H1 (cell line): ENCODE measurements around the gene NETO2. TPM values are rescaled to one million over a fixed set of nuclear protein-coding genes. Genes with fewer than 3 reads are reported as not detected.

ENCODE experiments used
- CTCF ChIA-PET: fragments of 300-600 bp; sonication (Branson Sonifier 250); formaldehyde crosslinking; loops from one replicate; lab custom pipeline; 2021; ENCODE audit not compliant: partially characterized antibody; lab: Charles Lee
- POLR2A ChIA-PET: fragments of 300-600 bp; sonication (Branson Sonifier 250); formaldehyde crosslinking; loops from one replicate; lab custom pipeline; 2021; ENCODE audit warnings: inconsistent platforms; ENCODE audit not compliant: partially characterized antibody; lab: Charles Lee
- DNase-seq, 2 experiments: peaks; one replicate each; pipeline versions ENCODE4 v3.0.0 to v3.0.0-alpha.2; 2010 to 2022; ENCODE audit warnings: low spot score in 2 of 2, low read depth in 1 of 2, mixed read lengths in 1 of 2
- FAIRE-seq: peaks from 2 replicates; lab custom pipeline; 2011; peaks lifted over from hg19 to GRCh38; lab: Jason Lieb, UNC
- H2AFZ ChIP-seq: 2 replicates; pipeline ENCODE4 v1.8.1; 2012; ENCODE audit warnings: low read length, inconsistent platforms
- H2AK5ac ChIP-seq: 2 replicates; pipeline ENCODE4 v1.6.1; 2013; ENCODE audit warnings: low read depth, low read length
- H2BK120ac ChIP-seq: replicated peaks from 2 replicates; pipeline ENCODE3; 2013; ENCODE audit warnings: low read depth, low read length, inconsistent platforms
- H2BK12ac ChIP-seq: 2 replicates; pipeline ENCODE4 v1.6.1; 2013; ENCODE audit warnings: low read depth, low read length
- H2BK15ac ChIP-seq: 2 replicates; pipeline ENCODE4 v1.6.1; 2013; ENCODE audit warnings: low read length
- H2BK20ac ChIP-seq: 2 replicates; pipeline ENCODE4 v1.6.1; 2013; ENCODE audit warnings: low read length
- H2BK5ac ChIP-seq: 2 replicates; pipeline ENCODE4 v1.6.1; 2013; ENCODE audit warnings: low read depth, low read length
- H3K14ac ChIP-seq: 2 replicates; pipeline ENCODE4 v1.6.1; 2013; ENCODE audit warnings: inconsistent platforms; ENCODE audit not compliant: insufficient read length
- H3K18ac ChIP-seq: 2 replicates; pipeline ENCODE4 v1.6.1; 2013; ENCODE audit warnings: low read length; ENCODE audit errors: extremely low read depth
- H3K23ac ChIP-seq: 2 replicates; pipeline ENCODE4 v1.6.1; 2013; ENCODE audit warnings: inconsistent platforms; ENCODE audit not compliant: insufficient read length
- H3K23me2 ChIP-seq: 2 replicates; pipeline ENCODE4 v1.6.1; 2013; ENCODE audit warnings: low read depth, low read length
- H3K27ac ChIP-seq: 2 replicates; pipeline ENCODE4 v1.6.1; 2011; ENCODE audit warnings: low read depth, low read length, inconsistent platforms
- H3K27me3 ChIP-seq, 4 experiments: replicated peaks in 1 of 4; 1 replicate in 1 of 4; 2 replicates in 3 of 4; pipeline versions ENCODE4 v1.6.1 to v1.8.1; 2011 to 2013; ENCODE audit warnings: low read length in 3 of 4, mild to moderate bottlenecking in 3 of 4, inconsistent platforms in 2 of 4, mixed read lengths in 2 of 4, moderate library complexity in 1 of 4; ENCODE audit not compliant: control insufficient read depth in 3 of 4, insufficient read depth in 3 of 4; ENCODE audit errors: extremely low read depth in 1 of 4
- H3K36me3 ChIP-seq, 4 experiments: 2 replicates each; pipeline versions ENCODE4 v1.6.1 to v1.8.1; 2011 to 2013; ENCODE audit warnings: mild to moderate bottlenecking in 4 of 4, low read length in 3 of 4, moderate library complexity in 2 of 4, control low read depth in 1 of 4, inconsistent platforms in 1 of 4; ENCODE audit not compliant: insufficient read depth in 4 of 4, control insufficient read depth in 2 of 4
- H3K4ac ChIP-seq: replicated peaks from 2 replicates; pipeline ENCODE3; 2013; ENCODE audit warnings: low read length, low read depth, mixed read lengths, inconsistent platforms; ENCODE audit not compliant: insufficient read length
- H3K4me1 ChIP-seq, 4 experiments: replicated peaks in 1 of 4; 1 replicate in 1 of 4; 2 replicates in 3 of 4; pipeline versions ENCODE4 v1.6.1 to v1.8.1; 2011 to 2013; ENCODE audit warnings: low read length in 3 of 4, inconsistent platforms in 2 of 4, mixed read lengths in 1 of 4; ENCODE audit not compliant: insufficient read depth in 4 of 4, control insufficient read depth in 3 of 4
- H3K4me2 ChIP-seq, 2 experiments: 2 replicates each; pipeline versions ENCODE4 v1.6.1 to v1.8.1; 2011 to 2013; ENCODE audit warnings: low read depth in 2 of 2, low read length in 2 of 2, control low read depth in 1 of 2, inconsistent platforms in 1 of 2, mild to moderate bottlenecking in 1 of 2; ENCODE audit not compliant: insufficient read depth in 1 of 2
- H3K4me3 ChIP-seq, 4 experiments: fragments of 200-600, 300-600 bp in 1 of 4; sonication (generic), shearing (Covaris generic), sonication (Bioruptor Twin) in 1 of 4; 2 replicates each; pipeline versions ENCODE4 v1.5.1 to v1.8.1; 2011 to 2016; ENCODE audit warnings: low read length in 4 of 4, low read depth in 3 of 4, control low read depth in 2 of 4, inconsistent platforms in 2 of 4, mild to moderate bottlenecking in 2 of 4, mixed read lengths in 1 of 4, moderate library complexity in 1 of 4; ENCODE audit not compliant: insufficient read depth in 2 of 4; ENCODE audit errors: extremely low read depth in 1 of 4
- H3K56ac ChIP-seq: replicated peaks from 2 replicates; pipeline ENCODE3; 2013; ENCODE audit warnings: low read depth, mild to moderate bottlenecking, mixed read lengths, low read length, inconsistent platforms; ENCODE audit not compliant: insufficient read length
- H3K79me1 ChIP-seq: 2 replicates; pipeline ENCODE4 v1.6.1; 2013; ENCODE audit warnings: low read depth, low read length, control low read depth
- H3K79me2 ChIP-seq, 2 experiments: 2 replicates each; pipeline versions ENCODE4 v1.6.1 to v1.8.1; 2012 to 2013; ENCODE audit warnings: low read length in 2 of 2, mild to moderate bottlenecking in 2 of 2, inconsistent platforms in 1 of 2; ENCODE audit not compliant: insufficient read depth in 2 of 2, control insufficient read depth in 1 of 2
- H3K9ac ChIP-seq, 4 experiments: replicated peaks in 1 of 4; 1 replicate in 1 of 4; 2 replicates in 3 of 4; pipeline versions ENCODE4 v1.6.1 to v1.8.1; 2011 to 2013; ENCODE audit warnings: low read depth in 3 of 4, low read length in 3 of 4, control low read depth in 2 of 4, mild to moderate bottlenecking in 2 of 4, moderate library complexity in 2 of 4, inconsistent platforms in 1 of 4; ENCODE audit errors: extremely low read depth in 1 of 4
- H3K9me3 ChIP-seq, 2 experiments: 2 replicates each; pipeline versions ENCODE4 v1.6.1 to v1.8.1; 2012 to 2013; ENCODE audit warnings: mild to moderate bottlenecking in 2 of 2, moderate library complexity in 2 of 2, control low read depth in 1 of 2, inconsistent platforms in 1 of 2, low read depth in 1 of 2, low read length in 1 of 2, mixed read lengths in 1 of 2; ENCODE audit not compliant: insufficient read depth in 2 of 2
- H4K20me1 ChIP-seq, 2 experiments: replicated peaks in 1 of 2; 2 replicates each; pipeline versions ENCODE3 to v1.8.1; 2011 to 2013; ENCODE audit warnings: inconsistent platforms in 2 of 2, low read length in 2 of 2, mild to moderate bottlenecking in 1 of 2; ENCODE audit not compliant: insufficient read depth in 2 of 2, control insufficient read depth in 1 of 2
- H4K5ac ChIP-seq: 2 replicates; pipeline ENCODE4 v1.6.1; 2013; ENCODE audit warnings: low read length, low read depth, mixed read lengths, inconsistent platforms; ENCODE audit not compliant: insufficient read length
- H4K8ac ChIP-seq: 2 replicates; pipeline ENCODE4 v1.8.0; 2013; ENCODE audit warnings: mild to moderate bottlenecking, moderate library complexity, low read length, inconsistent platforms; ENCODE audit not compliant: insufficient read depth; ENCODE audit errors: extremely low read depth
- H4K91ac ChIP-seq: replicated peaks from 2 replicates; pipeline ENCODE3; 2013; ENCODE audit warnings: low read length, mixed read lengths, inconsistent platforms; ENCODE audit not compliant: insufficient read length
- FOSL1 ChIP-seq: IDR thresholded peaks from 2 replicates; pipeline ENCODE4 v1.6.1; 2011; ENCODE audit warnings: mild to moderate bottlenecking, low read depth, low read length, moderate library complexity; ENCODE audit not compliant: insufficient read depth
- RFX5 ChIP-seq: IDR thresholded peaks from 2 replicates; pipeline ENCODE4 v1.6.1; 2011; ENCODE audit warnings: low read depth, low read length, improper control_type of control experiment, borderline replicate concordance
- RXRA ChIP-seq: IDR thresholded peaks from 2 replicates; pipeline ENCODE4 v1.6.1; 2011; ENCODE audit warnings: low read depth, mild to moderate bottlenecking, low read length, moderate library complexity; ENCODE audit not compliant: insufficient read depth
- TCF12 ChIP-seq: IDR thresholded peaks from 2 replicates; pipeline ENCODE4 v1.6.1; 2011; ENCODE audit warnings: low read depth, mild to moderate bottlenecking, low read length
- WGBS, 2 experiments: shearing (Covaris generic) in 1 of 2; methylation state at CpG; one replicate each; pipeline versions ENCODE4 v1.1.6 to v1.1.7; 2013 to 2015; ENCODE audit warnings: low lambda C conversion rate in 2 of 2, mixed read lengths in 2 of 2, inconsistent platforms in 1 of 2, low coverage in 1 of 2, missing lambda C conversion rate in 1 of 2; ENCODE audit not compliant: insufficient replicate concordance in 2 of 2, insufficient coverage in 1 of 2, insufficient read length in 1 of 2; ENCODE audit errors: extremely low coverage in 1 of 2, missing lambda C conversion rate in 1 of 2; 5-methylcytosine and 5-hydroxymethylcytosine counted together
- polyA plus RNA-seq, 7 experiments: library from polyadenylated mRNA; depleted of rRNA in 3 of 7; stranded (reverse) in 5 of 7; unstranded in 2 of 7; fragments of >200 nt in 5 of 7; fragments of 200-250 nt in 2 of 7; gene quantifications; 1 replicate in 5 of 7; 2 replicates in 1 of 7; 4 replicates in 1 of 7; pipeline versions ENCODE4 v1.2.1 to v1.2.3, GENCODE V29; 2011 to 2013; ENCODE audit warnings: missing spikeins in 2 of 7, mixed read lengths in 2 of 7
- total RNA-seq: library from RNA; stranded (reverse); fragmentation: NEBNext Ultra II Directional; extraction: Animal tissue kit (Norgen Biotek cat#: 25700); gene quantifications from 2 replicates; pipeline ENCODE4 v1.2.1, GENCODE V29; 2021

The NETO2 gene
- total and polyA plus RNA-seq, 2 of the 8 experiments (the other 6 are each of a cell fraction or from before 2014, with no cell fraction given), result 9.4 to 12.5 TPM

GRCh38 chr16:47036201-47036600 is 107.5 kb downstream of the NETO2 start:
- H3K18ac ChIP-seq, result no peak overlapping the region
- H3K27ac ChIP-seq, result no peak overlapping the region
- H4K8ac ChIP-seq, result no peak overlapping the region
- H2BK15ac ChIP-seq, result no peak overlapping the region
- H3K9ac ChIP-seq, result no peak overlapping the region
- FAIRE-seq (no peak), DNase-seq (no peak)
- no peak overlapping the region for H4K5ac ChIP-seq
- no peak overlapping the region for H2AK5ac ChIP-seq
- no peak overlapping the region for H4K91ac ChIP-seq
- H4K20me1 ChIP-seq, result no peaks in the 10 kb centered on the region
- H3K23me2 ChIP-seq, result peaks cover 2% of the 10 kb centered on the region
- H3K79me1 ChIP-seq, result no peaks in the 10 kb centered on the region
- no peak overlapping the region for H2BK20ac ChIP-seq
- peaks cover 0 to 14% (median 5%) of the 10 kb centered on the region in 4 experiments; a peak in 4 of 7 replicates for H3K27me3 ChIP-seq
- H3K79me2 ChIP-seq, result no peaks in the 10 kb centered on the region
- H3K56ac ChIP-seq, result no peak overlapping the region
- no peak overlapping the region for H3K4me3 ChIP-seq
- H3K23ac ChIP-seq, result no peak overlapping the region
- no peak overlapping the region for H2BK12ac ChIP-seq
- 86% methylated on average over 5 of the region's 5 CpGs; no CpG with 5 or more reads in 1 of the 2 experiments for WGBS, 2 experiments
- H3K9me3 ChIP-seq, result no peaks in the 10 kb centered on the region
- H3K36me3 ChIP-seq, result no peaks in the 10 kb centered on the region
- TF ChIP-seq RXRA (no peak), RFX5 (no peak), TCF12 (no peak), FOSL1 (no peak)
- ChIA-PET CTCF (interaction anchor here (0.7 to 1.6 kb wide), 5 partner anchors 11 to 108 kb away, joined by 3 to 4 read pairs (median 4); partner anchors contain the start of gene NETO2), POLR2A (interaction anchor here (0.7 kb wide), 1 partner anchor 63 kb away, joined by 3 read pairs; no protein-coding TSS in a partner anchor)
- H2BK120ac ChIP-seq, result no peak overlapping the region
- no peaks in the 10 kb centered on the region for H3K4me1 ChIP-seq
- no peak overlapping the region for H2BK5ac ChIP-seq
- H2AFZ ChIP-seq, result no peak overlapping the region
- no peak overlapping the region for H3K4me2 ChIP-seq
- H3K14ac ChIP-seq, result no peak overlapping the region
- no peak overlapping the region for H3K4ac ChIP-seq
